HAP-1 (cell line): ENCODE data around the gene CPSF4L.
"Not testable (repeated sequence)": the region's sequence is repeated elsewhere in the genome, so short reads cannot be mapped to it uniquely, and the experiment has no call there.

Source experiments
- DNase-seq, 2 experiments: peaks; one replicate each; pipeline ENCODE4 v3.0.0-alpha.2; 2016 to 2020; ENCODE audit warnings: low spot score in 2 of 2
- H3K27me3 ChIP-seq: fragments of 250-450 bp; sonication (Bioruptor Pico); 2 replicates; pipeline ENCODE4 v1.5.1; 2020; ENCODE audit warnings: low read depth, mild to moderate bottlenecking, moderate library complexity
- H3K36me3 ChIP-seq: fragments of 250-450 bp; sonication (Bioruptor Pico); replicated peaks from 2 replicates; pipeline ENCODE4 v1.5.1; 2020; ENCODE audit warnings: mild to moderate bottlenecking
- H3K4me1 ChIP-seq: fragments of 250-450 bp; sonication (Bioruptor Pico); 2 replicates; pipeline ENCODE4 v1.5.1; 2020; ENCODE audit warnings: mild to moderate bottlenecking
- H3K4me3 ChIP-seq: fragments of 250-450 bp; sonication (Bioruptor Pico); 2 replicates; pipeline ENCODE4 v1.5.1; 2020; ENCODE audit warnings: mild to moderate bottlenecking, moderate library complexity
- H3K9me3 ChIP-seq: fragments of 250-450 bp; sonication (Bioruptor Pico); 2 replicates; pipeline ENCODE4 v1.5.1; 2020; ENCODE audit warnings: mild to moderate bottlenecking, moderate library complexity
- in situ Hi-C: fragments of 300-500 bp; cut with MboI; formaldehyde crosslinking; loops from 3 replicates; pipeline ENCODE4 v1.14.3; 2020; ENCODE audit warnings: low sequenced_read_pairs, inconsistent platforms, mixed read lengths

The CPSF4L gene

DNA sequence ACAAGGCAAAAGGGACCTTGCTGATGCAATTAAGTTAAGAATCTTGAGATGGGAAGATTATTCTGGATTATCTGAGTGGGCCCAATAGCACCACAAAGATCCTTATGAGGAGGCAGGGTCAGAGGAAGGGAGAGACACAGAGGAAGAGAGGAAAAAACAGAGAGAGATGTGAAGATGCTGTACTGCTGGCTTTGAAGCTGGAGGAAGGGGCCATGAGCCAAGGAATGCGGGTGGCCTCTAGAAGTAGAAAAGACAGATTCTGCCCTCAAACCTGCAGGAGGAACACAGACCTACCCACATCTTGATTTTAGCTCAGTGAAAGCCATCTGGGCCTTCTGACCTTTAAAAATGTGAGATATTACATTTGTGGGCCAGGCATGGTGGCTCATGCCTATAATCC is 8.1 kb upstream of the CPSF4L start:
- no peak for DNase-seq
- no peaks in the 10 kb centered on the region for H3K36me3 ChIP-seq
- in situ Hi-C loops: loop anchor here (25.0 kb wide), 1 partner anchor 943 kb away; the partner anchor contains the start of genes RPL38 and TTYH2

GRCh38 chr17:73269329-73269615 is 7.6 kb upstream of the CPSF4L start:
- in situ Hi-C loops: loop anchor here (25.0 kb wide), 1 partner anchor 943 kb away; the partner anchor contains the start of genes RPL38 and TTYH2
- no peak for DNase-seq
- H3K4me1 ChIP-seq: peaks cover 3% of the 10 kb centered on the region; the same call in 1 of the 2 replicates
- H3K4me3 ChIP-seq: no peak overlapping the region
- H3K9me3 ChIP-seq: no peaks in the 10 kb centered on the region
- no peaks in the 10 kb centered on the region for H3K27me3 ChIP-seq
- H3K36me3 ChIP-seq: no peaks in the 10 kb centered on the region

More for the DNA sequence above, 8.1 kb upstream of the CPSF4L start:
- Histone ChIP-seq H3K4me3 (no peak overlapping the region), H3K27me3 (no peaks in the 10 kb centered on the region), H3K4me1 (peaks cover 3% of the 10 kb centered on the region; the same call in 1 of the 2 replicates), H3K9me3 (no peaks in the 10 kb centered on the region)

DNA sequence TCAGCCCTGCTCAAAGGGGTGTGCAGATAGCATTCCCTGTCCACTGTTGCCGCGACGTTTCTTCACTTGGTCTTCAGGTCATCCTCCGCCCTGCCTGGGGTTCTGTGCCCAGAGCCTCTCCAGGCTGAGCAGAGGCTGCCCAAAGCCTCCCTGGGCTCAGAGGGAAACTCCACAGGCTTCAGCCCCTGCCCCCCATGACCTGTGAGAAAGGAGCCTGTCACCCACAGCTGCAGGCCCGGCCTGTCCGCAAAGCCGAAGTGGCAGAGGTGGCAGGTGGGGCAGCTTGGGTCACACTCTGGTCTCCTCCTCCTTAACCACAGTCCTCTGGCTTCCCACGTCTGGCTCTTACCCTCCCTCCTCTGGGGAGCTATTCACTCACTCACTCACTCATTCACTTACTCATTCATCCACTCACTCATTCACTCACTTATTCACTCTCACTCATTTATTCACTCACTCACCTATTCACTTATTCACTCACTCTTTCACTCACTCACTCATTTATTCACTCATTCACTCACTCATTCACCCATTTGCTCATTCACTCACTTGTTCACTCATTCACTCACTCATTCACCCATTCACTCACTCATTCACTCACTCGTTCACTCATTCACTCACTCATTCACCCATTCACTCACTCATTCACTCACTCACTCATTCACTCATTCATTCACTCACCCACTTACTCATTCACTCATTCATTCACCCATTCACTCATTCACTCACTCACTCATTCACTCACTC is 7.1 kb upstream of the CPSF4L start:
- no peak for DNase-seq
- Histone ChIP-seq H3K9me3 (no peaks in the 10 kb centered on the region), H3K4me1 (peaks cover 3% of the 10 kb centered on the region; the same call in 1 of the 2 replicates), H3K36me3 (no peaks in the 10 kb centered on the region), H3K27me3 (no peaks in the 10 kb centered on the region), H3K4me3 (no peak overlapping the region)
- in situ Hi-C loops: loop anchor here (25.0 kb wide), 1 partner anchor 944 kb away; the partner anchor contains the start of genes RPL38 and TTYH2

DNA sequence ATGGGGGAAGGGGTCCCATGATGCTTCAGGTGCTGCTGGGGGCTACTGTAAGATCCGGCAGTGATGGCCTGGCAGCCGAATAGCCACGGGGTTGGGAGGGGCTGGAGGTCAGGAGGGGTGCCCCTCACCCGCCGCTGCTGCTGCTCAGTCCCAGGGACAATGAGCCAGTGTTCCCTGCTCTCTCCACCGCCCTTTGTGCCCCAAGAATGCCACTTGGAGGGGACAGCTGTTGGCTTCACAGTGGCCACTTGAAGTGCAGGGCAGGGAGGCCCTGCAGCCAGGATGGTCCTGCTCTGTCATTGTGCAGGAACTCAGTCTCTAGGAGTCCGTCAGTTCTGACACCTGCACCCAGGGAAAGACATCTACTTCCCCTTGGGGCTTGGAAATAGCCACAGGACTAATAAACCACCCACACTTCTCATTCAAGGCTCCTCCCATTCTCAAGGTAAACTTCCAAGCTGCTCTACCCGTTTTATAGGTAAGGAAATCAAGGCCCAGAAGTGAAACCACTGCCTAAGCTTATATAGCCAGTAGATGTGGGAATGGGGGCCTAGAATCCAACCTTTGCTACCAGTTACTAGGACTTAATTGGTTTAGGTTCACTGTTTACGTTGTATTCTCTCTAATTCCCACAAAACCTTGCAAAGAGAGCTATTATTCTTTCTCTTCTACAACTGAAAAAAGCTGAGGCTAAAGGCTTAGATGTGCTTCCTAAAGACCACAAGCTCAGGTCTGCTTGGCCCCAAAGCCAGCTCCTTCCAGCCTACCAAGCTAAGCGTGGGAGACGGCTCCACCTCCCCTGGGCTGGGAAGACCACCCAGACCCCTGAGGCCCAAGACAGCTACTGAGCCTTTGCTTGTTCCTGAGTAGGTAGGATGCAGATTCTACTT is 6.2 kb upstream of the CPSF4L start:
- H3K36me3 ChIP-seq: no peaks in the 10 kb centered on the region
- in situ Hi-C loops: loop anchor here (25.0 kb wide), 1 partner anchor 944 kb away; the partner anchor contains the start of genes RPL38 and TTYH2
- no peaks in the 10 kb centered on the region for H3K27me3 ChIP-seq
- H3K4me1 ChIP-seq: peaks cover 9% of the 10 kb centered on the region
- H3K4me3 ChIP-seq: no peak overlapping the region
- no peak for DNase-seq
- no peaks in the 10 kb centered on the region for H3K9me3 ChIP-seq

GRCh38 chr17:73266796-73267195 is 5.1 kb upstream of the CPSF4L start:
- in situ Hi-C loops: loop anchor here (25.0 kb wide), 1 partner anchor 946 kb away; the partner anchor contains the start of genes RPL38 and TTYH2
- Histone ChIP-seq H3K4me3 (no peak overlapping the region), H3K4me1 (peaks cover 20% of the 10 kb centered on the region), H3K9me3 (no peaks in the 10 kb centered on the region), H3K36me3 (no peaks in the 10 kb centered on the region), H3K27me3 (no peaks in the 10 kb centered on the region)
- DNase-seq: no peak

- H3K27me3 ChIP-seq: no peaks in the 10 kb centered on the region
- H3K36me3 ChIP-seq: no peaks in the 10 kb centered on the region
- H3K9me3 ChIP-seq: no peaks in the 10 kb centered on the region
- in situ Hi-C loops: loop anchor here (25.0 kb wide), 1 partner anchor 946 kb away; the partner anchor contains the start of genes RPL38 and TTYH2
- DNase-seq: peak; percentile 17 to 60
- no peak overlapping the region for H3K4me3 ChIP-seq
- H3K4me1 ChIP-seq: peaks cover 21% of the 10 kb centered on the region
Observed at GRCh38 chr17:73265646-73266640, 4.3 kb upstream of the CPSF4L start.

DNA sequence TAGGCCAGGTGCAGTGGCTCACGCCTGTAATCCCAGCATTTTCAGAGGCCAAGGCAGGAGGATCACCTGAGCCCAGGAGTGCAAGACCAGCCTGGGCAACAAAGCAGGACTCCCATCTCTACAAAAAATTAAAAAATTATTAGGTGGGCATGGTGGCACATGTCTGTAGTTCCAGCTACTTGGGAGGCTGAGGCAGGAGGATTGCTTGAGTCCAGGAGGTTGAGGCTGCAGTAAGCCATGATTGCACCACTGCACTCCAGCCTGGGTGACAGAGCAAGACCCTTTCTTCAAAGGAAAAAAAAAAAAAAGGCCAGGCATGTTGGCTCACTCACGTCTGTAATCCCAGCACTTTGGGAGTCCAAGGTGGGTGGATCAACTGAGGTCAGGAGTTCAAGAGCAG is 2.8 kb upstream of the CPSF4L start:
- peaks cover 21% of the 10 kb centered on the region for H3K4me1 ChIP-seq
- not testable (repeated sequence) for DNase-seq, H3K27me3 ChIP-seq, H3K36me3 ChIP-seq, H3K4me3 ChIP-seq, H3K9me3 ChIP-seq
- in situ Hi-C loops: loop anchor here (25.0 kb wide), 1 partner anchor 948 kb away; the partner anchor contains the start of genes RPL38 and TTYH2

- Histone ChIP-seq H3K4me3 (no peak overlapping the region), H3K4me1 (peaks cover 21% of the 10 kb centered on the region), H3K36me3 (no peaks in the 10 kb centered on the region), H3K9me3 (no peaks in the 10 kb centered on the region), H3K27me3 (no peaks in the 10 kb centered on the region)
- in situ Hi-C loops: loop anchor here (25.0 kb wide), 1 partner anchor 949 kb away; the partner anchor contains the start of genes RPL38 and TTYH2
- peak; percentile 64 to 74 for DNase-seq
Observed at GRCh38 chr17:73262676-73263642, 1.3 kb upstream of the CPSF4L start.

- H3K4me3 ChIP-seq: no peak overlapping the region
- H3K36me3 ChIP-seq: no peaks in the 10 kb centered on the region
- peak; percentile 73 to 86 for DNase-seq
- in situ Hi-C loops: loop anchor here (25.0 kb wide), 1 partner anchor 950 kb away; the partner anchor contains the start of genes RPL38 and TTYH2
- no peaks in the 10 kb centered on the region for H3K27me3 ChIP-seq
- no peaks in the 10 kb centered on the region for H3K9me3 ChIP-seq
- H3K4me1 ChIP-seq: peaks cover 21% of the 10 kb centered on the region
Observed at GRCh38 chr17:73261952-73262675, 434 bp upstream of the CPSF4L start.

- no peaks in the 10 kb centered on the region for H3K9me3 ChIP-seq
- no peaks in the 10 kb centered on the region for H3K36me3 ChIP-seq
- no peak for DNase-seq
- peaks cover 8% of the 10 kb centered on the region for H3K4me1 ChIP-seq
- in situ Hi-C loops: loop anchor here (5.0 to 25.0 kb wide), 3 partner anchors 55 to 955 kb away; partner anchors contain the start of genes CDC42EP4, RPL38 and TTYH2
- H3K27me3 ChIP-seq: no peaks in the 10 kb centered on the region
- H3K4me3 ChIP-seq: no peak overlapping the region
Observed at GRCh38 chr17:73257516-73257915, 4.2 kb downstream of the CPSF4L start.

- H3K4me1 ChIP-seq: no peaks in the 10 kb centered on the region
- DNase-seq: no peak
- in situ Hi-C loops: loop anchor here (5.0 to 25.0 kb wide), 3 partner anchors 56 to 956 kb away; partner anchors contain the start of genes CDC42EP4, RPL38 and TTYH2
- no peaks in the 10 kb centered on the region for H3K9me3 ChIP-seq
- no peaks in the 10 kb centered on the region for H3K27me3 ChIP-seq
- no peaks in the 10 kb centered on the region for H3K36me3 ChIP-seq
- H3K4me3 ChIP-seq: no peak overlapping the region
Observed at GRCh38 chr17:73256220-73256619, 5.5 kb downstream of the CPSF4L start.
